BJ (cell line): ENCODE results near the gene PARD6G. TPM values are rescaled to one million over a fixed set of nuclear protein-coding genes. Genes with fewer than 3 reads are reported as not detected.

Experiments
- CTCF ChIA-PET: fragments of 350-600 bp; formaldehyde crosslinking; extraction: SDS; loops from one replicate; lab custom pipeline; 2021; ENCODE audit warnings: antibody characterized with exemption, inconsistent platforms; lab: Yijun Ruan, JAX
- POLR2A ChIA-PET: fragments of 300-600 bp; sonication (Branson Sonifier 250); formaldehyde crosslinking; extraction: SDS; loops from one replicate; lab custom pipeline; 2021; ENCODE audit warnings: antibody characterized with exemption; lab: Charles Lee
- DNase-seq: peaks from one replicate; pipeline ENCODE4 v3.0.0-alpha.2; 2011; ENCODE audit warnings: low read depth
- H3K27me3 ChIP-seq: 2 replicates; pipeline ENCODE4 v1.6.0; 2011; ENCODE audit warnings: low read length; ENCODE audit not compliant: control insufficient read depth, insufficient read depth
- H3K36me3 ChIP-seq: 2 replicates; pipeline ENCODE4 v1.5.1; 2011; ENCODE audit warnings: low read length; ENCODE audit not compliant: control insufficient read depth, insufficient read depth
- H3K4me3 ChIP-seq: 2 replicates; pipeline ENCODE4 v1.5.1; 2011; ENCODE audit warnings: low read depth, mild to moderate bottlenecking, control low read depth, low read length
- polyA plus RNA-seq: library from polyadenylated mRNA; depleted of rRNA; stranded (reverse); fragments of >200 nt; gene quantifications from 2 replicates; pipeline ENCODE4 v1.2.3, GENCODE V29; 2011
- TF ChIP-seq, protein P1 (sequence below): IDR thresholded peaks from 2 replicates; pipeline ENCODE4 v1.5.1; 2011; ENCODE audit warnings: low read depth, mild to moderate bottlenecking, control low read depth, inconsistent platforms, low read length, moderate library complexity; ENCODE audit not compliant: insufficient read depth

PARD6G gene
- polyA plus RNA-seq, 1 experiment = 0.96 TPM

DNA sequence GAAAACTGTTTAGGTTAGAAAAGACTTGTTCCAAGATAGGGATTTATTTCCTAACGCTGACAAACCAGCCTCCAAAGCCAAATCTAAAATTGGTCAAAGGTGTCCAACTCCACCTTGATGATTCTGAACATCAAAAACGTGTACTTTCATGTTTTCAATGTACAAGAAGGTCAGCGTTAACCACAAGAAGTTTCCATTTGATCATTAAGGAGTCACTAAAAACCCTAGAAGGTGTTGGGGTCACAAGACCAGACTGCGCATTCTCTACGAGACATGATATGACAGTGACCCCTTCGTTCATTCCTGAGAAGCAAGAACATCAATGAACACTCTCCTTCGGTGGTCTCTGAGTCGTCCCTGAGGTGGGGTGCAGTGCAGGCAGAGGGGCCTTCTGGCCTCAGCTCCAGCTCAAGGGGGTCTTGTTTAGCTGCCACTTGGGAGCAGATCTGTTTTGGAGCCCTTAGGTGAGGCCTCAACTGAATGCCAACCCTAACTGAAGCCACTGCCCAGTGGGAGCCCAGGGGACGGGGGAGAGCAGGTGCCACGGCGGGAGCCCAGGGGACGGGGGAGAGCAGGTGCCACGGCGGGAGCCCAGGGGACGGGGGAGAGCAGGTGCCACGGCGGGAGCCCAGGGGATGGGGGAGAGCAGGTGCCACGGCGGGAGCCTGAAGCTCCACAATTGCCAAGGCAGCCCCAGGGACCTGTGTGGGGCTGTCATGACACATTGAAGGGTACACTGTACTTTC lies 55.2 kb downstream of the PARD6G start:
- no peaks in the 10 kb centered on the region for H3K36me3 ChIP-seq
- ChIA-PET POLR2A (no interaction called here), CTCF (interaction anchor here (0.6 to 2.0 kb wide), 3 partner anchors 33 to 38 kb away, joined by 3 to 6 read pairs (median 3); no protein-coding TSS in a partner anchor)
- no peak overlapping the region for H3K4me3 ChIP-seq
- TF ChIP-seq, protein P1, sequence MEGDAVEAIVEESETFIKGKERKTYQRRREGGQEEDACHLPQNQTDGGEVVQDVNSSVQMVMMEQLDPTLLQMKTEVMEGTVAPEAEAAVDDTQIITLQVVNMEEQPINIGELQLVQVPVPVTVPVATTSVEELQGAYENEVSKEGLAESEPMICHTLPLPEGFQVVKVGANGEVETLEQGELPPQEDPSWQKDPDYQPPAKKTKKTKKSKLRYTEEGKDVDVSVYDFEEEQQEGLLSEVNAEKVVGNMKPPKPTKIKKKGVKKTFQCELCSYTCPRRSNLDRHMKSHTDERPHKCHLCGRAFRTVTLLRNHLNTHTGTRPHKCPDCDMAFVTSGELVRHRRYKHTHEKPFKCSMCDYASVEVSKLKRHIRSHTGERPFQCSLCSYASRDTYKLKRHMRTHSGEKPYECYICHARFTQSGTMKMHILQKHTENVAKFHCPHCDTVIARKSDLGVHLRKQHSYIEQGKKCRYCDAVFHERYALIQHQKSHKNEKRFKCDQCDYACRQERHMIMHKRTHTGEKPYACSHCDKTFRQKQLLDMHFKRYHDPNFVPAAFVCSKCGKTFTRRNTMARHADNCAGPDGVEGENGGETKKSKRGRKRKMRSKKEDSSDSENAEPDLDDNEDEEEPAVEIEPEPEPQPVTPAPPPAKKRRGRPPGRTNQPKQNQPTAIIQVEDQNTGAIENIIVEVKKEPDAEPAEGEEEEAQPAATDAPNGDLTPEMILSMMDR = no peak
- DNase-seq = no peak
- no peaks in the 10 kb centered on the region for H3K27me3 ChIP-seq

DNA sequence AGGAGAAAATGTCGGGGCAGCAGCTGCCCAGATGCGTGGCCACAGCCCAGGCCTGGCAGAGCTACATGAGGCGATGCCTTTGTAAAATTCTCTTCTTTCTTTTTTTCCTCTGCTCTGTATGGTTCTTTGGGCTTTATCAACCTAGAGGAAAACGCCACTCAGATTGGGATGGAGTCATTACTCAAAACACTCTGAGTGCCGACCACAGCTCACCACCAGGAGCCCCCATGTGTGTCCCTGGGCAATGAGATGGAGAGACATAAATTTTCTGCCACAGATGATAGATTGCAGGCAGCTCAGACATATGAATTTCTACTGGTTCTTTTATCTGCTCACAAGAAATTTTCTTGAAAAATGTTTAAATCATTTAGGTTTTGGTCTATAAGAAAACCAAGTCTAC lies 56.0 kb downstream of the PARD6G start:
- H3K4me3 ChIP-seq = no peak overlapping the region
- POLR2A ChIA-PET = no interaction called here
- H3K27me3 ChIP-seq = no peaks in the 10 kb centered on the region
- CTCF ChIA-PET = interaction anchor here (1.0 to 2.0 kb wide), 3 partner anchors 9 to 38 kb away, joined by 3 to 6 read pairs (median 3); no protein-coding TSS in a partner anchor
- no peaks in the 10 kb centered on the region for H3K36me3 ChIP-seq
- TF ChIP-seq, protein P1 = no peak
- DNase-seq = no peak

DNA sequence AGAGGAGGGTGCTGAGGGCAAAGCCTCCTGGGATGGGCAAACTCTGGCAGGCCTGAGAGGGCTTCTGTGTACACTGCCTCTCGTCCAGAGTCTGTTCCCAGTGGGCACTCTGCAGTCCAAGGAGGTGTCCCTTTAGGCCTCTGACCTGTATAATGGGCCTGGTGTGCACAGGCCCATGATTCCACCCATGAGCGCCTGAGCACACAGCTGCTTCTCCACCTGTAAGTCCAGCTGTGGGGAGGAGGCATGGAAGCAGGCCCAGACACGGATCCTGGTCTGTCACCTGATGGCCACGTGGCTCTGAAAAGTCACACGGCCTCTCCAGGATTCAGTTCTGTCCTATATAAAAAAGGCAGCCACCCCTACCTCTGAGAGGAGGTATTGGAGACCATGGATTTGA lies 57.0 kb downstream of the PARD6G start:
- POLR2A ChIA-PET = no interaction called here
- CTCF ChIA-PET = interaction anchor here (0.6 to 2.0 kb wide), 5 partner anchors 8 to 145 kb away, joined by 3 to 7 read pairs (median 3); no protein-coding TSS in a partner anchor

DNA sequence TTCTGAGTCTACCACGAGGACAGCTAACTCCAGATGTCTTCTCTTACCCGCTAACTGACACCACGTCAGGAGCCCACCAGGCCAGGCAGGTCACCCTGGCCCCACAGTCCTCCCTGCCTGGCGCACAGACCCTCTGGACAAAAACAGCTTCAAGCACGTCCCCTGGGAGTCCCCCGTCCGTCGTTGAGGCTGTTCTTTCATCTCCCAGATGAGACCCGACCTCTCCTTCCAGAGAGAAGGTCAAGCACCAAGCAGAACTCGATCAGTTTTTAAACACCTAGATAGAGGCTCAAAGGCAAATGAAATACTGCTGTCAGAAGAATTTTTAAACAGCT lies 57.8 kb downstream of the PARD6G start:
- TF ChIP-seq, protein P1 = no peak
- ChIA-PET POLR2A (no interaction called here), CTCF (interaction anchor here (2.0 kb wide), 1 partner anchor 19 kb away, joined by 7 read pairs; no protein-coding TSS in a partner anchor)
- H3K36me3 ChIP-seq = no peaks in the 10 kb centered on the region
- H3K27me3 ChIP-seq = no peaks in the 10 kb centered on the region
- DNase-seq = no peak
- H3K4me3 ChIP-seq = no peak overlapping the region

More for the DNA sequence above, 57.0 kb downstream of the PARD6G start:
- H3K36me3 ChIP-seq = no peaks in the 10 kb centered on the region
- DNase-seq = no peak
- H3K27me3 ChIP-seq = no peaks in the 10 kb centered on the region
- TF ChIP-seq, protein P1 = no peak
- no peak overlapping the region for H3K4me3 ChIP-seq

- ChIA-PET POLR2A (no interaction called here), CTCF (interaction anchor here (2.0 kb wide), 1 partner anchor 18 kb away, joined by 7 read pairs; no protein-coding TSS in a partner anchor)
- H3K4me3 ChIP-seq = no peak overlapping the region
- H3K27me3 ChIP-seq = no peaks in the 10 kb centered on the region
- no peaks in the 10 kb centered on the region for H3K36me3 ChIP-seq
- TF ChIP-seq, protein P1 = no peak
- no peak for DNase-seq
Observed at GRCh38 chr18:80188643-80189530, 58.4 kb downstream of the PARD6G start.
